Measurements from ENCODE around the gene APOBEC3F.

GRCh38 chr22:39089928-39090327 is 49.3 kb downstream of the APOBEC3F start:
- TF ChIP-seq CTCF (IDR thresholded peaks at IDR 0.05) (no peak), EZH2 (IDR thresholded peaks at IDR 0.05; ENCODE audit: borderline replicate concordance, insufficient read depth, low read depth, low read length, poor library complexity, severe bottlenecking) (no peak)
